ENCODE data around the gene PPARG. TPM values are rescaled to one million over a fixed set of nuclear protein-coding genes. Genes with fewer than 3 reads are reported as not detected.

Gene PPARG
- total RNA-seq, 1 donor from 2014 or later = 14.7 TPM

DNA sequence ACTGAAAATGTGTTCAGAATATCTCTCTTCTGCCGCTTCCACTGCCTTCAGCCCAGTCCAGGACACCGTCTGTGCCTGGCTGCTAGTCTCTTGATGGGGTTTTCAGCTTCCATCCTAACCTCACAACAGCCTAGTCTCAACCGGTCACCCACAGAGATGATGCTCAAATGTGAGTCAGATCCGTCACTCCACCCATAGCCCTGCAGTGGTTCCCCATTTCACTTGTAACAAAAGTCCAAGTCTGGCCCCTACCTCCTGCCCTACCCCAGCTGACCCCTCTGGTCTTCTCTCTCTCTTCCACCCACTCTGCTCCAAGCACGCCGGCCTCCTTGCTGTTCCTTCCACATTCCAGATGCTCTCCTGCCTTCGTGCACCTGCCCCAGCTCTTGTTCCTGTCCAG is 68.1 kb downstream of the PPARG start:
- H3K4me3 ChIP-seq (ENCODE audit: low read depth, low read length) = no peak overlapping the region
- TF ChIP-seq, protein P1, sequence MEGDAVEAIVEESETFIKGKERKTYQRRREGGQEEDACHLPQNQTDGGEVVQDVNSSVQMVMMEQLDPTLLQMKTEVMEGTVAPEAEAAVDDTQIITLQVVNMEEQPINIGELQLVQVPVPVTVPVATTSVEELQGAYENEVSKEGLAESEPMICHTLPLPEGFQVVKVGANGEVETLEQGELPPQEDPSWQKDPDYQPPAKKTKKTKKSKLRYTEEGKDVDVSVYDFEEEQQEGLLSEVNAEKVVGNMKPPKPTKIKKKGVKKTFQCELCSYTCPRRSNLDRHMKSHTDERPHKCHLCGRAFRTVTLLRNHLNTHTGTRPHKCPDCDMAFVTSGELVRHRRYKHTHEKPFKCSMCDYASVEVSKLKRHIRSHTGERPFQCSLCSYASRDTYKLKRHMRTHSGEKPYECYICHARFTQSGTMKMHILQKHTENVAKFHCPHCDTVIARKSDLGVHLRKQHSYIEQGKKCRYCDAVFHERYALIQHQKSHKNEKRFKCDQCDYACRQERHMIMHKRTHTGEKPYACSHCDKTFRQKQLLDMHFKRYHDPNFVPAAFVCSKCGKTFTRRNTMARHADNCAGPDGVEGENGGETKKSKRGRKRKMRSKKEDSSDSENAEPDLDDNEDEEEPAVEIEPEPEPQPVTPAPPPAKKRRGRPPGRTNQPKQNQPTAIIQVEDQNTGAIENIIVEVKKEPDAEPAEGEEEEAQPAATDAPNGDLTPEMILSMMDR (conservative IDR thresholded peaks at IDR 0.05; ENCODE audit: low read depth, low read length) = no peak
- no peak for DNase-seq (ENCODE audit: low read depth)

DNA sequence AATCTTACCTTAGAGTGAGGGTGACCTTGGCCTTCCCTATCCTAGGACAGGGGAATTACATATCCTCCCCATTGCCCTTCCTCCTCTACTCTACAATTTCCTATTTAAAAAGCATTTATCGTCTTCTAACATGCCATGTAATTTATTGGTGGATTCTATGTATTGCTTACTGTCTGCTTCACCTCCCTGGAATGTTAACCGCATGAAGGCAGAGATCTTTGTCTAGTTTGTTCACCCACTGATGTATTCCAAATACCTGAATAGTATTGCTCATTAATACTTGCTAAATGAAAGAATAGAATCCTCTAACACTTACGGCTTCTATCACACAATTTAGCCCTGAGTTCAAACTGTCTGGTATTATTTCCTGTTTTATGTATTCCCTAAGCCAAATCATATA is 68.6 kb downstream of the PPARG start:
- TF ChIP-seq, protein P1 (conservative IDR thresholded peaks at IDR 0.05; ENCODE audit: low read depth, low read length) = no peak
- no peak for DNase-seq (ENCODE audit: low read depth)
- no peak overlapping the region for H3K4me3 ChIP-seq (ENCODE audit: low read depth, low read length)

DNA sequence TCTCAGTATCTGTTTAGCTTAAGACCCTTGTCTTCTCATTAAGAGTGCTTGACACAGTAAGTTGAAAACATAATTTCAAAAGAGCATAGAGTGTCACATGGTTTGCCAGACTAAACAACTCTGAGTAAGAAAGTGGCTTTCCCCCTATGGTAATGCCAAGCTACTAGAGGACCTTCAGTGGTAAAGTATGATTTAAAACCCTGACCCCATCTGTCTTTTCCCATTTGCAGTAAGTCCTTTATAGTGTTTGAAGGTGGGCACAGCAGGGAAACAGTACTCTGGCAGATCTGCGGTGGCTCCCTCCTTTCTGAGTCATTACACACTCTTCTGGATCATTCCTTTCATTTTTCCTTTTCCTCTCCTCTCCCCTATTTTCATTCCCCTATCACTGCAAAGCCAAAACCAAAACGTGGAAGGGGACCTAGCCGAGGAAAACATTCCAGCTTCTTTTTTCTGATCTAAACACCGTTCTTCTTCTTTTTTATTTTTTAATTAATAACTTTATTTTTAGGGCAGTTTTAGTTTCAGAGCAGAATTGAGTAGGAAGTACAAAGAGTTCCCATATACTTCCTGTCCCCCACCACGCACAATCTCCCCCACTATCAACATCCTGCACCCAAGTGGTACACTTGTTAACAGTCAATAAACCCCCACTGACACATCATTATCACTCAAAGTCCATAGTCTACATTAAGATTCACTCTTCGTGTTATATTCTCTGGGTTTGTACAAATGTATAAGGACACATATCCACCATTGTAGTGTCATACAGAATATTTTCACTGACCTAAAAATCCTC is 74.7 kb downstream of the PPARG start:
- no peak for DNase-seq (ENCODE audit: low read depth)
- TF ChIP-seq, protein P1 (conservative IDR thresholded peaks at IDR 0.05; ENCODE audit: low read depth, low read length) = no peak
- no peak overlapping the region for H3K4me3 ChIP-seq (ENCODE audit: low read depth, low read length)

DNA sequence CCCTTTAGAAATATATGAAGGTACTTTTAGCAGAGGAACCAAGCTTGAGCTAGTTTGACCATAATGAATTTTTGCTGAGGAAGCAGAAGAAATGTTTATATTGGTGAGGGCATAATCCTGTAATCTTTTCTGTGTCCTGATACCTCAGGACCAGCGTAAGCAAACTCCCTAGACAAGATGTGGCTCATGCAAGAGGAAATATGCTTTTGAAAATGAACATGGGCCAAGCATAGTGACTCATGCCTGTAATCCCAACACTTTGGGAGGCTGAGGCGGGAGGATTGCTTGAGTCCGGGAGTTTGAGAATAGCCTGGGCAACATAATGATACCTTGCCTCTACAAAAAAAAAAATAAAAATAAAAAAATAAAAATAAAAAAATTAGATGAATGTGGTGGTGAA is 78.5 kb downstream of the PPARG start:
- TF ChIP-seq, protein P1 (conservative IDR thresholded peaks at IDR 0.05; ENCODE audit: low read depth, low read length) = no peak
- DNase-seq (ENCODE audit: low read depth) = no peak
- H3K4me3 ChIP-seq (ENCODE audit: low read depth, low read length) = no peak overlapping the region

DNA sequence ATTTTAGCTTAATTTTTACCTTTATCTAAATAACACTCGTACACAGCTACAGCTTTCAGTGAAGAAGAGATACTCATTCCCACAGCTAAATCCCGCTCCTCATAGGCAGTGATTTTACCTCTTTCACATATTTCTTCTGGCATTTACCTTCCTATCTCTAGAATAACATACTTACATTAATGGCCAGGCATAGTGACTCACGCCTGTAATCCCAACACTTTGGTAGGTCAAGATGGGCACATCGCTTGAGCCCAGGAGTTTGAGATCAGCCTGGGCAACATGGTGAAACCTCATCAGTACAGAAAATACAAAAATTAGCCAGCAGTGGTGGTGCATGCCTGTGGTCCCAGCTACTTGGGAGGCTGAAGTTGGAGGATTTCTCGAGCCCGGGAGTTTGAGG is 80.2 kb downstream of the PPARG start:
- no peak overlapping the region for H3K4me3 ChIP-seq (ENCODE audit: low read depth, low read length)
- no peak for DNase-seq (ENCODE audit: low read depth)
- TF ChIP-seq, protein P1 (conservative IDR thresholded peaks at IDR 0.05; ENCODE audit: low read depth, low read length) = no peak

DNA sequence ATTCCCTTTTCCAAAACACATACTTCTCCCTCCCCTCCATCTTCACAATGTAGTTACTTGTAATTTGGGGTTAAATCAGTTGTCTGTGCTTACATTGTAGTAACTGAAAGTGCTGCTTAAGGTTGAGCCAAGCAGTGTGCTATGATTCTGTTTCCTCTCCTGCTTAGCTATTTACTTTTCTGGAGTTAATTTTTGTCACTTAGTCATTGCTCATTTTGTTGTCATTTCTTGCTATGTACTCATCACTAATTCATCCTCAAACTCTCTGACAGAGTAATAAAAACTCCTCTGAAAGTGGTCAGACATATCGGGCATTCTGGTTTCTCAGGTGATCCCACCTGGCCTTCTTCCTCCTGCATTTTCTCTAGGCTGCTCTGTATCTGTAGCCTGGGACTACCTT is 80.7 kb downstream of the PPARG start:
- no peak overlapping the region for H3K4me3 ChIP-seq (ENCODE audit: low read depth, low read length)
- DNase-seq (ENCODE audit: low read depth) = no peak
- TF ChIP-seq, protein P1 (conservative IDR thresholded peaks at IDR 0.05; ENCODE audit: low read depth, low read length) = no peak

DNA sequence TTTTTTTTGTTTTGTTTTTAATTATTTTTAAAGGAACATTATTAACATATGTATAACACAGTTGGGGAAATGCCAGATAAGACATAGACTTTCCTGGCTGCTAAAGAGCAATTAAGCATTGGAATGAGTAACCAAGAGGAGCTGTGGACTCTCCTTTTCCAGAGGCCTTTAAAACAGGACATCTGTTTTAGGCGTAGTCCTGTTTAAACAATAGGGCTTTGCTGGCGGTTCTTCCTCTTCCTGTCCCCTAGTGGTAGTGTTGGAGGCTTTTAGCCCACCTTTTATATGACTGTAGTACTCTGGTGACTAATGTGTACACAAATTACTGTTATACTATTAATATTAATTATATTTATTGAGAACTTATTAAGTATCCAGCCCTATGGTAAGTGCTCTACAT is 81.9 kb downstream of the PPARG start:
- no peak for DNase-seq (ENCODE audit: low read depth)
- no peak overlapping the region for H3K4me3 ChIP-seq (ENCODE audit: low read depth, low read length)
- TF ChIP-seq, protein P1 (conservative IDR thresholded peaks at IDR 0.05; ENCODE audit: low read depth, low read length) = peak; percentile 5

Measured in epithelial cell of proximal tubule (primary cell).